Karpas-422 (cell line): Measurements from ENCODE around the gene USP35. TPM values are rescaled to one million over a fixed set of nuclear protein-coding genes. Genes with fewer than 3 reads are reported as not detected.

Experiments used
- DNase-seq: peaks from one replicate; pipeline ENCODE4 v3.0.0-alpha.2; 2015
- H2AFZ ChIP-seq: fragments of 200-600 bp; sonication (generic); 2 replicates; pipeline ENCODE4 v1.6.1; 2014; ENCODE audit warnings: antibody characterized with exemption, low read length, mixed read lengths
- H3K27ac ChIP-seq: fragments of 200-600 bp; sonication (generic); 2 replicates; pipeline ENCODE4 v1.5.1; 2014; ENCODE audit warnings: mild to moderate bottlenecking, low read length, moderate library complexity
- H3K27me3 ChIP-seq: fragments of 200-600 bp; sonication (generic); 2 replicates; pipeline ENCODE4 v1.6.1; 2014; ENCODE audit warnings: low read length, mixed read lengths
- H3K36me3 ChIP-seq: fragments of 200-600 bp; sonication (generic); 2 replicates; pipeline ENCODE4 v1.6.1; 2014; ENCODE audit warnings: low read length, mixed read lengths; ENCODE audit not compliant: insufficient read depth
- H3K4me1 ChIP-seq: fragments of 200-600 bp; sonication (generic); 2 replicates; pipeline ENCODE4 v1.6.1; 2014; ENCODE audit warnings: mild to moderate bottlenecking, low read length, mixed read lengths
- H3K4me2 ChIP-seq: fragments of 200-600 bp; sonication (generic); 2 replicates; pipeline ENCODE4 v1.6.1; 2014; ENCODE audit warnings: low read length, low read depth, mild to moderate bottlenecking; ENCODE audit not compliant: poor library complexity, severe bottlenecking
- H3K4me3 ChIP-seq: fragments of 200-600 bp; sonication (generic); 2 replicates; pipeline ENCODE4 v1.5.1; 2014; ENCODE audit warnings: mild to moderate bottlenecking, antibody characterized with exemption, low read length, mixed read lengths
- H3K79me2 ChIP-seq: fragments of 200-600 bp; sonication (generic); 2 replicates; pipeline ENCODE4 v1.6.1; 2014; ENCODE audit warnings: mild to moderate bottlenecking, low read length, mixed read lengths
- H3K9ac ChIP-seq: fragments of 200-600 bp; sonication (generic); 2 replicates; pipeline ENCODE4 v1.6.0; 2014; ENCODE audit warnings: low read length
- H3K9me2 ChIP-seq: fragments of 200-600 bp; sonication (generic), shearing (Covaris generic); replicated peaks from 2 replicates; pipeline ENCODE4 v1.6.0; 2014; ENCODE audit warnings: mild to moderate bottlenecking, low read length, moderate library complexity; ENCODE audit not compliant: insufficient read depth
- H3K9me3 ChIP-seq: fragments of 300-700, 200-600 bp; sonication (generic); 2 replicates; pipeline ENCODE4 v1.6.1; 2014; ENCODE audit warnings: low read length, mixed read lengths
- H4K20me1 ChIP-seq: fragments of 200-600 bp; sonication (generic); 2 replicates; pipeline ENCODE4 v1.6.1; 2014; ENCODE audit warnings: mild to moderate bottlenecking, antibody characterized with exemption, low read length, low read depth; ENCODE audit not compliant: insufficient read depth
- total RNA-seq: library from RNA; depleted of rRNA; stranded (reverse); fragments of >200 nt; shearing (Covaris generic); gene quantifications from 2 replicates; pipeline ENCODE4 v1.2.3, GENCODE V29; 2014; ENCODE audit warnings: low replicate concordance

The USP35 gene
- total RNA-seq, 1 experiment from 2014 or later: 1.7 TPM

DNA sequence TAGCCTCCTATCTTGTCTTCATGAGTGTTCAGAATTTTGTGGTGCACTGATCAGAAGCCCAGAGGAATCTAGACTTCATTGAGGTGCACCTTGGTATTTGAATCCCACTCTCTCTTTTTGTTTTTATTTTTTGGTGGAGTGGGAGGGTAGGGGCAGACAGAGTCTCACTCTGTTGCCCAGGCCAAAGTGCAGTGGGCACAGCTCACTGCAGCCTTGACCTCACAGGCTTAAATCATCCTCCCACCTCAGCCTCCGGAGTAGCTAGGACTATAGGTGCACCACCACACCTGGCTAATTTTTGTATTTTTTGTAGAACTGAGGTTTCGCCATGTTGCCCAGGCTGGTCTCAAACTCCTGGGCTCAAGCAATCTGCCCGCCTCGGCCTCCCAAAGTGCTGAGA, 38.4 kb upstream of the USP35 start:
- Histone ChIP-seq H3K79me2 (no peaks in the 10 kb centered on the region), H3K4me1 (no peaks in the 10 kb centered on the region), H3K27ac (no peak overlapping the region), H2AFZ (no peak overlapping the region), H3K9me3 (no peaks in the 10 kb centered on the region), H3K9ac (no peak overlapping the region), H4K20me1 (no peaks in the 10 kb centered on the region), H3K9me2 (no peaks in the 10 kb centered on the region), H3K4me2 (no peak overlapping the region), H3K27me3 (no peaks in the 10 kb centered on the region), H3K36me3 (no peaks in the 10 kb centered on the region), H3K4me3 (no peak overlapping the region)
- no peak for DNase-seq

GRCh38 chr11:78150754-78151153, 38.0 kb upstream of the USP35 start:
- H2AFZ ChIP-seq: no peak overlapping the region
- H3K9ac ChIP-seq: no peak overlapping the region
- no peaks in the 10 kb centered on the region for H3K4me1 ChIP-seq
- H3K36me3 ChIP-seq: no peaks in the 10 kb centered on the region
- no peak overlapping the region for H3K4me3 ChIP-seq
- no peak overlapping the region for H3K27ac ChIP-seq
- no peaks in the 10 kb centered on the region for H3K27me3 ChIP-seq
- no peak overlapping the region for H3K4me2 ChIP-seq
- no peaks in the 10 kb centered on the region for H3K79me2 ChIP-seq
- no peak for DNase-seq
- H4K20me1 ChIP-seq: no peaks in the 10 kb centered on the region
- no peaks in the 10 kb centered on the region for H3K9me2 ChIP-seq
- no peaks in the 10 kb centered on the region for H3K9me3 ChIP-seq

DNA sequence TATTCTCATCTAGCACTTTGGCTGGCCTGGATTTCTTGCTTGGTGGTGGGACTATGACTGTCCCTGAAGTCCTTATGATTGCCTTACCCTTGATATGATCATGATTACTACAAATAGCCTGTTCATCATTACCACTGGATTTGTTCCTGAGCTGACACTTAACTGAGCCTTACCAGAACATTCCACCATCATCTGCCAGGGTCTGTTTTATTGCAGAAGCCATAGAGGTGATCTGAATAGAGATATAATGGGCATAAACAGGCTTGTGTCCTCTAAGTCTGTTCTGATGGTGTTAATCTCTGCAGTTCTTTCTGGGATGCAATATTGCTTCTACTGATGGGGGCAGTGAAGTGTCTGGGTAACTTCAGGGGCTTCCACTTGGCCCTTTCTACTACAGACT, 36.9 kb upstream of the USP35 start:
- Histone ChIP-seq H3K36me3 (no peaks in the 10 kb centered on the region), H3K79me2 (no peaks in the 10 kb centered on the region), H4K20me1 (no peaks in the 10 kb centered on the region), H3K9me2 (no peaks in the 10 kb centered on the region), H3K27ac (no peak overlapping the region), H3K9ac (no peak overlapping the region), H3K4me2 (no peak overlapping the region), H2AFZ (no peak overlapping the region), H3K27me3 (no peaks in the 10 kb centered on the region), H3K4me1 (no peaks in the 10 kb centered on the region), H3K4me3 (no peak overlapping the region), H3K9me3 (no peaks in the 10 kb centered on the region)
- DNase-seq: no peak

- H4K20me1 ChIP-seq: no peaks in the 10 kb centered on the region
- no peak for DNase-seq
- H3K79me2 ChIP-seq: no peaks in the 10 kb centered on the region
- H2AFZ ChIP-seq: no peak overlapping the region
- no peak overlapping the region for H3K9ac ChIP-seq
- H3K4me2 ChIP-seq: no peak overlapping the region
- H3K36me3 ChIP-seq: no peaks in the 10 kb centered on the region
- no peaks in the 10 kb centered on the region for H3K9me2 ChIP-seq
- no peak overlapping the region for H3K27ac ChIP-seq
- no peaks in the 10 kb centered on the region for H3K4me1 ChIP-seq
- H3K4me3 ChIP-seq: no peak overlapping the region
- H3K27me3 ChIP-seq: no peaks in the 10 kb centered on the region
- H3K9me3 ChIP-seq: no peaks in the 10 kb centered on the region
Observed at GRCh38 chr11:78156127-78156844, 32.4 kb upstream of the USP35 start.

GRCh38 chr11:78158987-78159652, 29.6 kb upstream of the USP35 start:
- H3K4me1 ChIP-seq: no peaks in the 10 kb centered on the region
- no peak overlapping the region for H3K9ac ChIP-seq
- no peaks in the 10 kb centered on the region for H3K27me3 ChIP-seq
- no peaks in the 10 kb centered on the region for H3K9me2 ChIP-seq
- no peaks in the 10 kb centered on the region for H4K20me1 ChIP-seq
- no peak for DNase-seq
- H3K79me2 ChIP-seq: no peaks in the 10 kb centered on the region
- H3K36me3 ChIP-seq: no peaks in the 10 kb centered on the region
- no peak overlapping the region for H3K27ac ChIP-seq
- H3K9me3 ChIP-seq: no peaks in the 10 kb centered on the region
- no peak overlapping the region for H3K4me3 ChIP-seq
- H2AFZ ChIP-seq: no peak overlapping the region
- no peak overlapping the region for H3K4me2 ChIP-seq

DNA sequence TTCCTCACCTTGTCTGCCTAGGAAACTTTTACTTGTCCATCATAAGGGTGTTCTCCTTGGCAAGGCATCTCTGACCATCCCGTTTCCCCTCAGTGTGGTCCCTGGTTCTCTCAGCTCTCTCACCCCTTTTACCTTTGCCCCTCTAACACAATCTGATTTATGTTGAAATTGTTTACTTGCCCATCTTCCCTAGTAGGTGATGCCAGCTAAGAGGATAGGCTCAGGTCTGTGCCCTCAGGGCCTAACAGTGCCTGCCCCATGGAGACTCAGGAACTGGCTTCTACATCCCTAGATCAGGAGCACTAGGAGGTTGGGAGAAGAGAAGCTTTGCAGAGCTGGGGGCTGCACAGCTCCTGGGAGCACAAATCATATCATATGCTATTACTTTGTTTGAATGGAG, 28.2 kb upstream of the USP35 start:
- no peak overlapping the region for H3K4me3 ChIP-seq
- no peaks in the 10 kb centered on the region for H3K4me1 ChIP-seq
- no peaks in the 10 kb centered on the region for H3K27me3 ChIP-seq
- no peak overlapping the region for H3K4me2 ChIP-seq
- no peaks in the 10 kb centered on the region for H3K36me3 ChIP-seq
- H3K9me2 ChIP-seq: no peaks in the 10 kb centered on the region
- no peak overlapping the region for H3K9ac ChIP-seq
- H2AFZ ChIP-seq: no peak overlapping the region
- DNase-seq: no peak
- no peak overlapping the region for H3K27ac ChIP-seq
- H3K79me2 ChIP-seq: no peaks in the 10 kb centered on the region
- H3K9me3 ChIP-seq: no peaks in the 10 kb centered on the region
- H4K20me1 ChIP-seq: no peaks in the 10 kb centered on the region

- Histone ChIP-seq H3K36me3 (no peaks in the 10 kb centered on the region), H3K4me3 (no peak overlapping the region), H3K9me3 (no peaks in the 10 kb centered on the region), H2AFZ (no peak overlapping the region), H3K27me3 (no peaks in the 10 kb centered on the region), H3K79me2 (no peaks in the 10 kb centered on the region), H4K20me1 (no peaks in the 10 kb centered on the region), H3K9ac (no peak overlapping the region), H3K9me2 (no peaks in the 10 kb centered on the region), H3K4me1 (no peaks in the 10 kb centered on the region), H3K27ac (no peak overlapping the region), H3K4me2 (no peak overlapping the region)
- no peak for DNase-seq
Observed at GRCh38 chr11:78161346-78161745, 27.4 kb upstream of the USP35 start.

DNA sequence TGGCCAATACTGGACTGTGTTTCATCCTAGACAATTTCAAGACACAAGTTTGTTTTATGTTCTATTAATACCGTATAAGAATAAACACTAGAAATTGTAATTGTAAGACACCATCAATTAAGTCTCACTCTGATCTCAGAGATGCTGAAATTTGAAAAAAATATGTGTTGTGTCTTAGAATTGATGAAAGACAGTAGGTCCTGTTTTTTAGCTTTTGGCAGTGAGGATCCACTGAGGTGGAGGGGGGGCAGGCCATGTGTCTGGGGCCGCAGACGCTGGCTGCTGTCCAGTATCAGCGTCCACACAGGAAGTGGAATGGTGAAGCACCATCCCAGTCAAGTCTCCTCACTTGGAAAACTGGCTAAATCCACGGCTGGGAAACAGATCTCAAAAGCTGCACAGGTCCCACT, 26.8 kb upstream of the USP35 start:
- no peaks in the 10 kb centered on the region for H3K36me3 ChIP-seq
- no peak overlapping the region for H2AFZ ChIP-seq
- no peak for DNase-seq
- no peak overlapping the region for H3K9ac ChIP-seq
- no peak overlapping the region for H3K4me2 ChIP-seq
- no peak overlapping the region for H3K27ac ChIP-seq
- H4K20me1 ChIP-seq: no peaks in the 10 kb centered on the region
- H3K9me3 ChIP-seq: no peaks in the 10 kb centered on the region
- no peak overlapping the region for H3K4me3 ChIP-seq
- no peaks in the 10 kb centered on the region for H3K4me1 ChIP-seq
- no peaks in the 10 kb centered on the region for H3K79me2 ChIP-seq
- H3K9me2 ChIP-seq: no peaks in the 10 kb centered on the region
- H3K27me3 ChIP-seq: no peaks in the 10 kb centered on the region
